Hepatocyte (in vitro differentiated cells): ENCODE data around the gene ACACA.

Source experiments
- EZH2phosphoT487 ChIP-seq: fragments of 200-600 bp; sonication (generic); IDR thresholded peaks from one replicate; pipeline ENCODE4 v1.6.1; 2018; ENCODE audit warnings: antibody characterized with exemption, mild to moderate bottlenecking, low read depth, moderate library complexity; ENCODE audit not compliant: unreplicated experiment, severe bottlenecking
- TF ChIP-seq, protein P1 (sequence below): fragments of 200-600 bp; sonication (generic); IDR thresholded peaks from 2 replicates; pipeline ENCODE4 v1.5.1; 2016; ENCODE audit warnings: antibody characterized with exemption, mild to moderate bottlenecking; ENCODE audit not compliant: poor library complexity

DNA sequence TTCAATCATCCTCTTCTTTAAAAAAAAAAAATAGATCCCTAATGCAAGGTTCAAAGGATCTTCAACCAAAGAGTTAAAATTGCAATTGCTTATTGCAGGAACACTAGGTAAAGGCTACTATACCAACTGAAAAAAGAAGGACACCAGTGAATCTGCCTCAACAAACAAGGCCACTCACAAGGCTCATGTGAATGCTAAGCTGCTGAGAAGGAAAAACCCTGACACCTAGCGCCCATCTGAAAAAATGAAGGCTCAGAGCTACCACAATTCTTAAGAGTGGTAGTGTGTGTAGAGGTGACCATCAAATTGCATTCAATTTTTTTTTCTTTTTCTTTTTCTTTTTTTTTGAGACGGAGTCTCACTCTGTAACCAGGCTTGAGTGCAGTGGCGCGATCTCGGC, 232.4 kb downstream of the ACACA start:
- no peak for TF ChIP-seq EZH2phosphoT487
- TF ChIP-seq, protein P1, sequence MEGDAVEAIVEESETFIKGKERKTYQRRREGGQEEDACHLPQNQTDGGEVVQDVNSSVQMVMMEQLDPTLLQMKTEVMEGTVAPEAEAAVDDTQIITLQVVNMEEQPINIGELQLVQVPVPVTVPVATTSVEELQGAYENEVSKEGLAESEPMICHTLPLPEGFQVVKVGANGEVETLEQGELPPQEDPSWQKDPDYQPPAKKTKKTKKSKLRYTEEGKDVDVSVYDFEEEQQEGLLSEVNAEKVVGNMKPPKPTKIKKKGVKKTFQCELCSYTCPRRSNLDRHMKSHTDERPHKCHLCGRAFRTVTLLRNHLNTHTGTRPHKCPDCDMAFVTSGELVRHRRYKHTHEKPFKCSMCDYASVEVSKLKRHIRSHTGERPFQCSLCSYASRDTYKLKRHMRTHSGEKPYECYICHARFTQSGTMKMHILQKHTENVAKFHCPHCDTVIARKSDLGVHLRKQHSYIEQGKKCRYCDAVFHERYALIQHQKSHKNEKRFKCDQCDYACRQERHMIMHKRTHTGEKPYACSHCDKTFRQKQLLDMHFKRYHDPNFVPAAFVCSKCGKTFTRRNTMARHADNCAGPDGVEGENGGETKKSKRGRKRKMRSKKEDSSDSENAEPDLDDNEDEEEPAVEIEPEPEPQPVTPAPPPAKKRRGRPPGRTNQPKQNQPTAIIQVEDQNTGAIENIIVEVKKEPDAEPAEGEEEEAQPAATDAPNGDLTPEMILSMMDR = peak; percentile 63
